ENCODE measurements around the gene C20orf204.

DNA sequence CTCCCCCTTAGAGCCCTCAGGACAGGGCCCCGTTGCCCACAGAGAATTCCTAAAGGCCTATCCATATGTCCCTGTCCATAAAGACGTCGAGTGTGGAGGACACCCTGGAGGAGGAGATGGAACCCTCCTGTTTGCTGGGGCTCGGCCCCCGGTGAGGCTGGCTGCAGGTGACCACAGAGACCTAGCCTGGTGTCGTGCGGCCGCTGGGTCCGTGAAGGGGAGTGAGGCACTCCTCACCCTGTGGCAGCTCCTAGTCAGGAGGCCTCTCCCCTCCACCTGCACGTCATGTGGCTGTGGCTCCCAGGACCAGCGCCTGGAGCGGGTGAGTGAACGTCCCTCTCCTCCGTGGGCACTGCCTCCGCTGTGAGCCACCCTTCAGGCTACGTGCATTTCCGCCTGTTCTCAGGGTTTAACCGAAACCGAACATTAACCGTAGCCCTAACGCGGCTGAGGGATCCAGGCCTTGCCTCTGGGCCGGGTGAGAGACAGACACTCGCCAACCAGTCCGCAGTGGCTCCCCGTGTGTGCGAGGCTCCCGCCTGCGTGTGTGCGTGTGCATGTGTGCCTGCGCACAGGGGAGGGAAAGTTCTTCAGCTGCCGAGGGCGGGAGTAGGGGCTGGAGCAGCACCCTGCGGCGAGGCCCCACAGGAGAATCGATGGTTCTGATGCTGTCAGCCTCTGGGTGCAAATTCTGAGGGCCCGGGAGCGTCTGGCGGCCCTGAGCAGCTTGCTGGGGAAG lies 21.1 kb downstream of the C20orf204 start:
- TF ChIP-seq CTCF (IDR thresholded peaks at IDR 0.05; ENCODE audit: low read depth, low read length, missing input control) (no peak), RAD21 (IDR thresholded peaks at IDR 0.05) (no peak), TAF1 (conservative IDR thresholded peaks at IDR 0.05) (no peak)
